ENCODE measurements around the gene C19orf12.

GRCh38 chr19:29712744-29713516, 2.1 kb downstream of the C19orf12 start:
- TF ChIP-seq CTCF (CRISPR knock-in tag; IDR thresholded peaks at IDR 0.05) (no peak), HDAC2 (CRISPR knock-in tag; IDR thresholded peaks at IDR 0.05) (no peak), FOSL1 (CRISPR knock-in tag; IDR thresholded peaks at IDR 0.05; ENCODE audit: borderline replicate concordance) (no peak), TARDBP (CRISPR knock-in tag; IDR thresholded peaks at IDR 0.05) (no peak), MTF2 (CRISPR knock-in tag; IDR thresholded peaks at IDR 0.05; ENCODE audit: borderline replicate concordance) (no peak), MAX (IDR thresholded peaks at IDR 0.05) (no peak), ZNF503 (CRISPR knock-in tag; IDR thresholded peaks at IDR 0.05) (no peak), DMAP1 (CRISPR knock-in tag; IDR thresholded peaks at IDR 0.05) (no peak), BHLHE40 (IDR thresholded peaks at IDR 0.05; ENCODE audit: low read length) (no peak), ZNF766 (CRISPR knock-in tag; IDR thresholded peaks at IDR 0.05; ENCODE audit: borderline replicate concordance) (no peak), HMGXB3 (CRISPR knock-in tag; IDR thresholded peaks at IDR 0.05; ENCODE audit: borderline replicate concordance) (no peak), CEBPB (IDR thresholded peaks at IDR 0.05; ENCODE audit: borderline replicate concordance, low read depth, low read length) (no peak)
